ENCODE data around the gene KREMEN1.

- TF ChIP-seq, protein P1, sequence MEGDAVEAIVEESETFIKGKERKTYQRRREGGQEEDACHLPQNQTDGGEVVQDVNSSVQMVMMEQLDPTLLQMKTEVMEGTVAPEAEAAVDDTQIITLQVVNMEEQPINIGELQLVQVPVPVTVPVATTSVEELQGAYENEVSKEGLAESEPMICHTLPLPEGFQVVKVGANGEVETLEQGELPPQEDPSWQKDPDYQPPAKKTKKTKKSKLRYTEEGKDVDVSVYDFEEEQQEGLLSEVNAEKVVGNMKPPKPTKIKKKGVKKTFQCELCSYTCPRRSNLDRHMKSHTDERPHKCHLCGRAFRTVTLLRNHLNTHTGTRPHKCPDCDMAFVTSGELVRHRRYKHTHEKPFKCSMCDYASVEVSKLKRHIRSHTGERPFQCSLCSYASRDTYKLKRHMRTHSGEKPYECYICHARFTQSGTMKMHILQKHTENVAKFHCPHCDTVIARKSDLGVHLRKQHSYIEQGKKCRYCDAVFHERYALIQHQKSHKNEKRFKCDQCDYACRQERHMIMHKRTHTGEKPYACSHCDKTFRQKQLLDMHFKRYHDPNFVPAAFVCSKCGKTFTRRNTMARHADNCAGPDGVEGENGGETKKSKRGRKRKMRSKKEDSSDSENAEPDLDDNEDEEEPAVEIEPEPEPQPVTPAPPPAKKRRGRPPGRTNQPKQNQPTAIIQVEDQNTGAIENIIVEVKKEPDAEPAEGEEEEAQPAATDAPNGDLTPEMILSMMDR (IDR thresholded peaks at IDR 0.05 in 4 of 5, conservative IDR thresholded peaks at IDR 0.05 in 1 of 5), result no peak
- TF ChIP-seq POLR2A (IDR thresholded peaks at IDR 0.05), result no peak
Observed at GRCh38 chr22:29203488-29204454, 130.9 kb downstream of the KREMEN1 start.
